Sigmoid colon (tissue), 4 donors: Measurements from ENCODE around the gene OR14I1.
"Not testable (repeated sequence)": the region's sequence is repeated elsewhere in the genome, so short reads cannot be mapped to it uniquely, and the experiment has no call there.

Experiments used
- EP300 ChIP-seq, 4 donors: sonication (generic); formaldehyde crosslinking; IDR thresholded peaks; one replicate each; pipeline ENCODE4 v1.6.1; 2017; ENCODE audit warnings: antibody characterized with exemption in 4 of 4
- TF ChIP-seq, protein P1 (sequence below), 4 experiments: fragments of 450-650 bp in 3 of 4; fragments of 200-600 bp in 1 of 4; IDR thresholded peaks; one replicate each; pipeline ENCODE4 v1.5.1; 2016 to 2019; ENCODE audit warnings: antibody characterized with exemption in 4 of 4, mild to moderate bottlenecking in 3 of 4, moderate library complexity in 2 of 4

DNA sequence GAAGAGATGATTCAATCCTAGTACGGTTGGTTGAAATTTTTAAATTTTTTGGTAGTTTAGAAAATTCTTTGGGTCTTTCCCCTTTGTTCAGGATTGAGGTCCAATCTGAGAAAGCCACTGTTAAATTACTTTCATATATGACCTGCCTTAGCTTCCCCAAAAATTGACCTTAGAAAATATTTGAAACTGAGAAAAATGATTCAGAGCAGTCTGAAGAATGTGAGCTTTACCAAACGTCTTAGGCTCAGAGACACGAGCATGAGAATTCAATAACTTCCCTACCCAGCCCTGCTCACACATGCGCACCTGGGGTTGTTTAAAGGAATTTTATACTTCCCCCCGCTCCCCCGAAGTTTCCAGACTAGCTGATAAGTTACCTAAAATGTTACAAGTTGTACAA lies 45.8 kb downstream of the OR14I1 start:
- TF ChIP-seq, protein P1, sequence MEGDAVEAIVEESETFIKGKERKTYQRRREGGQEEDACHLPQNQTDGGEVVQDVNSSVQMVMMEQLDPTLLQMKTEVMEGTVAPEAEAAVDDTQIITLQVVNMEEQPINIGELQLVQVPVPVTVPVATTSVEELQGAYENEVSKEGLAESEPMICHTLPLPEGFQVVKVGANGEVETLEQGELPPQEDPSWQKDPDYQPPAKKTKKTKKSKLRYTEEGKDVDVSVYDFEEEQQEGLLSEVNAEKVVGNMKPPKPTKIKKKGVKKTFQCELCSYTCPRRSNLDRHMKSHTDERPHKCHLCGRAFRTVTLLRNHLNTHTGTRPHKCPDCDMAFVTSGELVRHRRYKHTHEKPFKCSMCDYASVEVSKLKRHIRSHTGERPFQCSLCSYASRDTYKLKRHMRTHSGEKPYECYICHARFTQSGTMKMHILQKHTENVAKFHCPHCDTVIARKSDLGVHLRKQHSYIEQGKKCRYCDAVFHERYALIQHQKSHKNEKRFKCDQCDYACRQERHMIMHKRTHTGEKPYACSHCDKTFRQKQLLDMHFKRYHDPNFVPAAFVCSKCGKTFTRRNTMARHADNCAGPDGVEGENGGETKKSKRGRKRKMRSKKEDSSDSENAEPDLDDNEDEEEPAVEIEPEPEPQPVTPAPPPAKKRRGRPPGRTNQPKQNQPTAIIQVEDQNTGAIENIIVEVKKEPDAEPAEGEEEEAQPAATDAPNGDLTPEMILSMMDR (IDR thresholded peaks at IDR 0.05): not testable (repeated sequence)
- TF ChIP-seq EP300 (IDR thresholded peaks at IDR 0.05): not testable (repeated sequence)
